ENCODE data around the gene DHRS11. TPM values are rescaled to one million over a fixed set of nuclear protein-coding genes. Genes with fewer than 3 reads are reported as not detected.

The DHRS11 gene
- total and polyA plus RNA-seq, 2 of the 4 experiments (the other 2 are of a cell fraction) = 7.0 to 14.5 TPM

DNA sequence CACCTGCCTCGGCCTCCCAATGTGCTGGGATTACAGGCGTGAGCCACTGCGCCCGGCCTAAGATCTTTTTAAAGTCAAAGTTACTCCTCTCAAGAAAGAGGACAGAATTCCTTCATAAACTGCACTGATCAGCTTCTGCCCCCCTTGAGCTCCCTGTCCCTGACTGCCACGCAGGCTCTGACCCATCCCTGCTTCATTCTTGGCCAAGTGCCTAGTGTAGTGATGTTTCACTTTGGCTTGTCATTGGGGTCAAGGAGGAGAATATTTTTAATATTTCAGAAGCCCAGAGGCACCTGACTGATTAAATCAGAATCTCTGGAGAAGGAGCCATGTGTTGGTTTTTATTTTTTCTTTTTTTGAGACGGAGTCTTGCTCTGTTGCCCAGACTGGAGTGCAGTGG is 18.8 kb downstream of the DHRS11 start:
- Histone ChIP-seq H3K9ac (ENCODE audit: low read depth, low read length) (no peak overlapping the region), H3K18ac (ENCODE audit: low read depth, low read length) (no peak overlapping the region), H3K4me1 (ENCODE audit: control insufficient read depth, insufficient read depth, low read length) (no peaks in the 10 kb centered on the region), H4K5ac (ENCODE audit: low read depth, low read length) (no peak overlapping the region), H2AK5ac (ENCODE audit: low read depth, low read length) (no peak overlapping the region), H3K79me1 (ENCODE audit: low read depth in 1 of 2, low read length in 2 of 2) (peaks cover 7 to 8% of the 10 kb centered on the region in 2 experiments), H3K4ac (ENCODE audit: low read depth, low read length) (no peak overlapping the region), H2AFZ (replicated peaks; ENCODE audit: low read length, poor library complexity) (no peak overlapping the region), H3K36me3 (ENCODE audit: control insufficient read depth, insufficient read depth, low read length) (peaks cover 1% of the 10 kb centered on the region; the same call in 1 of the 2 replicates), H3K4me3 (ENCODE audit: insufficient read depth, low read depth, low read length) (no peak overlapping the region), H4K8ac (ENCODE audit: low read depth in 2 of 2, low read length in 2 of 2) (no peak overlapping the region), H2BK5ac (ENCODE audit: low read depth, low read length, poor library complexity, severe bottlenecking) (no peak overlapping the region), H2BK120ac (ENCODE audit: low read depth, low read length) (no peak overlapping the region), H3K27me3 (ENCODE audit: control insufficient read depth, insufficient read depth, low read length) (no peaks in the 10 kb centered on the region), H3K23ac (ENCODE audit: low read depth, low read length) (no peak overlapping the region), H3K4me2 (ENCODE audit: low read depth, low read length) (no peak overlapping the region), H3K14ac (replicated peaks; ENCODE audit: low read depth, low read length) (no peak overlapping the region), H2AK9ac (replicated peaks; ENCODE audit: low read depth, low read length, poor library complexity) (no peak overlapping the region), H4K20me1 (ENCODE audit: insufficient read depth, low read length) (peaks cover 20% of the 10 kb centered on the region), H3K9me3 (ENCODE audit: control insufficient read depth, insufficient read depth, low read length) (no peaks in the 10 kb centered on the region), H4K91ac (ENCODE audit: insufficient read depth, low read depth, low read length) (no peak overlapping the region), H3K27ac (ENCODE audit: insufficient read depth, low read length) (no peak overlapping the region), H3K56ac (ENCODE audit: extremely low read depth, insufficient read depth, low read length) (no peak overlapping the region), H2BK15ac (ENCODE audit: low read depth, low read length) (no peak overlapping the region), H3K9me1 (ENCODE audit: insufficient read depth, low read length) (peaks cover 15% of the 10 kb centered on the region; the same call in 1 of the 2 replicates), H2BK20ac (ENCODE audit: low read depth, low read length) (no peak overlapping the region)
- CTCF ChIA-PET = interaction anchor here (1.1 kb wide), 1 partner anchor 8 kb away, joined by 4 read pairs; no protein-coding TSS in a partner anchor
- intact Hi-C loops (cut with micrococcal nuclease) = no loop called here
- dilution Hi-C loops (cut with HindIII; ENCODE audit: low sequenced_read_pairs, unreplicated experiment) = no loop called here
- BruUV-seq (replicated peaks) = no TSS peak
- TF ChIP-seq POLR2A (IDR thresholded peaks at IDR 0.05; ENCODE audit: low read depth, low read length) = no peak
- TF ChIP-seq MAFK (IDR thresholded peaks at IDR 0.05; ENCODE audit: low read depth, low read length) = no peak
- TF ChIP-seq CEBPB (IDR thresholded peaks at IDR 0.05; ENCODE audit: low read depth, low read length) = no peak
- TF ChIP-seq, protein P1, sequence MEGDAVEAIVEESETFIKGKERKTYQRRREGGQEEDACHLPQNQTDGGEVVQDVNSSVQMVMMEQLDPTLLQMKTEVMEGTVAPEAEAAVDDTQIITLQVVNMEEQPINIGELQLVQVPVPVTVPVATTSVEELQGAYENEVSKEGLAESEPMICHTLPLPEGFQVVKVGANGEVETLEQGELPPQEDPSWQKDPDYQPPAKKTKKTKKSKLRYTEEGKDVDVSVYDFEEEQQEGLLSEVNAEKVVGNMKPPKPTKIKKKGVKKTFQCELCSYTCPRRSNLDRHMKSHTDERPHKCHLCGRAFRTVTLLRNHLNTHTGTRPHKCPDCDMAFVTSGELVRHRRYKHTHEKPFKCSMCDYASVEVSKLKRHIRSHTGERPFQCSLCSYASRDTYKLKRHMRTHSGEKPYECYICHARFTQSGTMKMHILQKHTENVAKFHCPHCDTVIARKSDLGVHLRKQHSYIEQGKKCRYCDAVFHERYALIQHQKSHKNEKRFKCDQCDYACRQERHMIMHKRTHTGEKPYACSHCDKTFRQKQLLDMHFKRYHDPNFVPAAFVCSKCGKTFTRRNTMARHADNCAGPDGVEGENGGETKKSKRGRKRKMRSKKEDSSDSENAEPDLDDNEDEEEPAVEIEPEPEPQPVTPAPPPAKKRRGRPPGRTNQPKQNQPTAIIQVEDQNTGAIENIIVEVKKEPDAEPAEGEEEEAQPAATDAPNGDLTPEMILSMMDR (conservative IDR thresholded peaks at IDR 0.05; ENCODE audit: low read depth, low read length) = no peak
- TF ChIP-seq FOS (IDR thresholded peaks at IDR 0.05; ENCODE audit: low read depth, low read length) = no peak
- no peak for TF ChIP-seq MXI1 (IDR thresholded peaks at IDR 0.05; ENCODE audit: borderline replicate concordance, low read depth, low read length)
- no peak for TF ChIP-seq RAD21 (IDR thresholded peaks at IDR 0.05; ENCODE audit: low read length)
- no peak for TF ChIP-seq BHLHE40 (IDR thresholded peaks at IDR 0.05; ENCODE audit: low read depth, low read length)
- no peak for TF ChIP-seq CHD1 (IDR thresholded peaks at IDR 0.05; ENCODE audit: low read depth, low read length)
- TF ChIP-seq SMC3 (IDR thresholded peaks at IDR 0.05; ENCODE audit: low read depth, low read length) = no peak
- no peak for TF ChIP-seq RCOR1 (IDR thresholded peaks at IDR 0.05; ENCODE audit: insufficient replicate concordance, low read length)
- TF ChIP-seq, protein P2, sequence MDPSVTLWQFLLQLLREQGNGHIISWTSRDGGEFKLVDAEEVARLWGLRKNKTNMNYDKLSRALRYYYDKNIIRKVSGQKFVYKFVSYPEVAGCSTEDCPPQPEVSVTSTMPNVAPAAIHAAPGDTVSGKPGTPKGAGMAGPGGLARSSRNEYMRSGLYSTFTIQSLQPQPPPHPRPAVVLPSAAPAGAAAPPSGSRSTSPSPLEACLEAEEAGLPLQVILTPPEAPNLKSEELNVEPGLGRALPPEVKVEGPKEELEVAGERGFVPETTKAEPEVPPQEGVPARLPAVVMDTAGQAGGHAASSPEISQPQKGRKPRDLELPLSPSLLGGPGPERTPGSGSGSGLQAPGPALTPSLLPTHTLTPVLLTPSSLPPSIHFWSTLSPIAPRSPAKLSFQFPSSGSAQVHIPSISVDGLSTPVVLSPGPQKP (IDR thresholded peaks at IDR 0.05; ENCODE audit: borderline replicate concordance, low read depth, low read length) = no peak
- no peak for TF ChIP-seq RFX5 (IDR thresholded peaks at IDR 0.05; ENCODE audit: low read depth, low read length)
- TF ChIP-seq, protein P3, sequence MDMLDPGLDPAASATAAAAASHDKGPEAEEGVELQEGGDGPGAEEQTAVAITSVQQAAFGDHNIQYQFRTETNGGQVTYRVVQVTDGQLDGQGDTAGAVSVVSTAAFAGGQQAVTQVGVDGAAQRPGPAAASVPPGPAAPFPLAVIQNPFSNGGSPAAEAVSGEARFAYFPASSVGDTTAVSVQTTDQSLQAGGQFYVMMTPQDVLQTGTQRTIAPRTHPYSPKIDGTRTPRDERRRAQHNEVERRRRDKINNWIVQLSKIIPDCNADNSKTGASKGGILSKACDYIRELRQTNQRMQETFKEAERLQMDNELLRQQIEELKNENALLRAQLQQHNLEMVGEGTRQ (IDR thresholded peaks at IDR 0.05; ENCODE audit: low read depth, low read length) = no peak
- TF ChIP-seq NFE2L2 (IDR thresholded peaks at IDR 0.05; ENCODE audit: low read depth, low read length) = no peak
- no peak for TF ChIP-seq MAZ (IDR thresholded peaks at IDR 0.05; ENCODE audit: borderline replicate concordance, low read depth, low read length)
- POLR2A ChIA-PET (ENCODE audit: unreplicated experiment) = no interaction called here
- ATAC-seq (ENCODE audit: low read depth) (no peak), DNase-seq (peak; percentile 33)
- WGBS, 2 experiments (ENCODE audit: extremely low coverage in 2 of 2, insufficient read length in 1 of 2) = 100% methylated on average over 1 of the region's 6 CpGs; no CpG with 5 or more reads in 1 of the 2 experiments
- in situ Hi-C loops (cut with MboI; ENCODE audit: low sequenced_read_pairs) = no loop called here
